Body of pancreas (tissue), 4 donors: Measurements from ENCODE around the gene PPP1R9A.

Experiments used
- POLR2A ChIP-seq, 3 donors: fragments of 450-650 bp; IDR thresholded peaks; one replicate each; pipeline ENCODE4 v1.6.1; 2016; ENCODE audit warnings: antibody characterized with exemption in 3 of 3, mild to moderate bottlenecking in 2 of 3
- TF ChIP-seq, protein P1 (sequence below), 7 experiments: fragments of 450-650 bp in 4 of 7; fragments of 200-600 bp in 3 of 7; sonication (generic) in 3 of 7; IDR thresholded peaks; one replicate each; pipeline ENCODE4 v1.5.1; 2016 to 2019; ENCODE audit warnings: antibody characterized with exemption in 7 of 7

DNA sequence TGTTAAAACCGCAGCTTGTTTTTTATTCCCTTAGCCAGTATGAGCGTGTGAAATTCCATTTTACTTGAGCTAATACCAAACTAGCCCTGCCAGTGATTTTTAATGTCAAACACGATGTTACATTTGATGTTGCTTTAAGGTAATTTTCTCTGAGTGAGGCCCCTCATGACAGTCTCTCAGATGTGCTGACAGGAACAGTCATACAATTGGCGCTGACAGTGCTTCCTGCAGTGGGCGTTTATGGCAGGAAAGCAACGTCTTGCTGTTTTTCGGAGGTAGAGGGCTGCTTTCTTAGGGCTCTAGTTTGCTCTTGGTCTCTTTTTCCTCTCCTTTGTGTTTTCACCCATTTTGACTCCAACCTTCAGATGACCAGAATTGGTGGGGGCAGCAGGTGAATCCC, 397.6 kb downstream of the PPP1R9A start:
- TF ChIP-seq, protein P1, sequence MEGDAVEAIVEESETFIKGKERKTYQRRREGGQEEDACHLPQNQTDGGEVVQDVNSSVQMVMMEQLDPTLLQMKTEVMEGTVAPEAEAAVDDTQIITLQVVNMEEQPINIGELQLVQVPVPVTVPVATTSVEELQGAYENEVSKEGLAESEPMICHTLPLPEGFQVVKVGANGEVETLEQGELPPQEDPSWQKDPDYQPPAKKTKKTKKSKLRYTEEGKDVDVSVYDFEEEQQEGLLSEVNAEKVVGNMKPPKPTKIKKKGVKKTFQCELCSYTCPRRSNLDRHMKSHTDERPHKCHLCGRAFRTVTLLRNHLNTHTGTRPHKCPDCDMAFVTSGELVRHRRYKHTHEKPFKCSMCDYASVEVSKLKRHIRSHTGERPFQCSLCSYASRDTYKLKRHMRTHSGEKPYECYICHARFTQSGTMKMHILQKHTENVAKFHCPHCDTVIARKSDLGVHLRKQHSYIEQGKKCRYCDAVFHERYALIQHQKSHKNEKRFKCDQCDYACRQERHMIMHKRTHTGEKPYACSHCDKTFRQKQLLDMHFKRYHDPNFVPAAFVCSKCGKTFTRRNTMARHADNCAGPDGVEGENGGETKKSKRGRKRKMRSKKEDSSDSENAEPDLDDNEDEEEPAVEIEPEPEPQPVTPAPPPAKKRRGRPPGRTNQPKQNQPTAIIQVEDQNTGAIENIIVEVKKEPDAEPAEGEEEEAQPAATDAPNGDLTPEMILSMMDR (IDR thresholded peaks at IDR 0.05): no peak
- TF ChIP-seq POLR2A (IDR thresholded peaks at IDR 0.05): no peak
